Left renal cortex interstitium (tissue), 4 donors: ENCODE data around the gene LORICRIN. TPM values are rescaled to one million over a fixed set of nuclear protein-coding genes. Genes with fewer than 3 reads are reported as not detected.
"Not testable (repeated sequence)": the region's sequence is repeated elsewhere in the genome, so short reads cannot be mapped to it uniquely, and the experiment has no call there.

Experiments
- DNase-seq, 4 donors: peaks; one replicate each; pipeline ENCODE4 v3.0.0-alpha.2; 2013; ENCODE audit warnings: low read depth in 4 of 4, low spot score in 2 of 4, missing footprints in 1 of 4
- polyA plus RNA-seq, 4 donors: library from polyadenylated mRNA; unstranded; fragments of 120-200 nt; gene quantifications; one replicate each; pipeline ENCODE4 v1.2.1, GENCODE V29; 2013; ENCODE audit not compliant: insufficient read length in 4 of 4

The LORICRIN gene, protein sequence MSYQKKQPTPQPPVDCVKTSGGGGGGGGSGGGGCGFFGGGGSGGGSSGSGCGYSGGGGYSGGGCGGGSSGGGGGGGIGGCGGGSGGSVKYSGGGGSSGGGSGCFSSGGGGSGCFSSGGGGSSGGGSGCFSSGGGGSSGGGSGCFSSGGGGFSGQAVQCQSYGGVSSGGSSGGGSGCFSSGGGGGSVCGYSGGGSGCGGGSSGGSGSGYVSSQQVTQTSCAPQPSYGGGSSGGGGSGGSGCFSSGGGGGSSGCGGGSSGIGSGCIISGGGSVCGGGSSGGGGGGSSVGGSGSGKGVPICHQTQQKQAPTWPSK
- polyA plus RNA-seq: not detected

DNA sequence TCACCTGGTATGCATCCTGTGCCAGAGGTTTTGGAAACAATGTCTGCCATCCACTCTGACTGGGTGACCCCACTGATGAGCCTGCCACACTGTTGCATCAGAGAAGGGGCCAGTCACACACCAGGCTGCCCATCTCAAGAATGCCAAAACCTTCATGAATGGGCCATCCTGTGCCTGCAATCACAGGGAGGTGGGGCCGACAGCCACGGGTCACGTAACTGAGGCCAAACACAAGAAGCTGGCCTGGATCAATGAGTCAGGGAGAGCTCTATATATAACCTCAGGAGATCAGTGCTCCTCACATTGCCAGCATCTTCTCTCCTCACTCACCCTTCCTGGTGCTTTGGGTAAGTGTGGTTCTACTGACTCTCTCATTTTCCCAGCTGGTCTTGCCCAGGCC, at the start of gene LORICRIN:
TSS of gene LORICRIN (plus strand) at position 301 of the 400 bp plus-strand sequence. CDS start 1,263 bp downstream, outside the sequence.
- no peak for DNase-seq

DNA sequence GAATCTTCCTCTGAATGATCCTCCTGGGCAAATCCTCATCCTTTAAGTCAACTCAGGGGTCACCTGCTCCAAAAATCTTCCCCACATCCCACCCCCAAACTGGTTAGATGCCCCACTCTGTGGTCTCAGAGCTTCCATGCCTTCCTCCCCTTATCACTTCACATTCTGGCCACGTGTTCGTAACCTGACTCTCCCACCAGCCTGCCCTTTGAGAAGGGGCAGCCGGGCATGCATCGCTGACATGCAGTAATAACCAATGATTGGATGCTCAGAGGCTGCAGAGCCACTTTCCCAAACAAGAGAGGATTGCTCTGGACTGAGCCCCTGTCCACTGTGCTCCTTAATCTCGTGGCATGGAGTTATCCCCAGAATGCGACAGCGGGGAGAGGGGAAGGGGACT, 49.3 kb upstream of the LORICRIN start:
- no peak for DNase-seq

DNA sequence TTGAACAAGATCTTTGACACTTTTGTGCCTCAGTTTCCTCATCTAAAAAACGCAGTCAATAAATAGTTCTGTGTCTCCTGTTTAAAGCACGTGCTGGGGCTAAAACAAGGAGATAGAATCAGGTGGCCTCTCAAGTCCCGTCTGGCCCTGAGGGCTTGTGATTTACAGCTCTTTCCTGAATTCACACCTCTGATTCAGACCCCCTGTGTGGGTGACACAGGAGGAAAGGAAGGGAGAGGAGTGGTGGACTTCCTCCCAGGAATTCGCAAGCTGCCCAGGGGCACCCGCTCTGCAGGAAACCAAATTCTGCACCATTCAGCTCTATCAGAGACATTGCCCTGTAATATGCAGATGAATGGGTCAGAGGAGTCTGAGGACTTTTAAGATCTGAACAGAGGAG, 47.3 kb upstream of the LORICRIN start:
- no peak for DNase-seq

DNA sequence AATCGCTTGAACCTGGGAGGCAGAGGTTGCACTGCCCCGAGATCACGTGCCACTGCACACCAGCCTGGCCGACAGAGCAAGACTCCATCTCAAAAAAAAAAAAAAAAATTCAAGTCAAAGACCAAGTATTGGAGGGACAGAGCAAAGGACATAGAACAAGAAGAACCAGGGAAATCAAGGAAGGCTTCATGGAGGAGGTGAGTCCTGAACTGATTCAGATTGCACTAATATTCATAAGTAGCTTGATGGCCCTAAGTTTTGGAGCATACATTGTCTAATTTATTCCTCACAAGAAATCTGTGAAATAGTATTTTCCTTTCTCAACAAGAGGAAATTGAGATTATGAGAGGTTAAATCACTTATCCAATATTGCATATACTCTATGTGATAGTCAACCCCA, 46.0 kb upstream of the LORICRIN start:
- DNase-seq: no peak

DNA sequence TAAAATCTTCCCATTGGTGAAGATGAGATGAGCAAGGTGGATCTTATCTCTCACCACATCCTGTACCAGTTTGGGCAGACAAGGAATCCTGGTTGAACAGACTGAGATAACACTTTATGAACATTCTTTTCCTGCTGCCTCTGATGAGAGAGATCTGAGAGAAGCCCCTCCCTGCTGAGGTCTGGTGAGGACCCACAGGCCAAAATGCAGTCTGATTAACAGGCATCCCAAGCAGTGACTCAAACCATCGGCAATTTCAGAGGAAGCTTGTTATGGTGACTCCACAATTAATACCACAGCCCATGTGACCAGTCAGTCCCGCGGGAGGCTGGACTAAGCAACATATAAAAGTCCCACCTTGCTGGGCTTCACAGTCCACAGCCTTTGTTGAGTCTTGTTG, 42.3 kb upstream of the LORICRIN start, which contains the start of gene PRR9:
TSS of gene PRR9 (plus strand) at position 373 of the 400 bp plus-strand sequence. CDS start 561 bp downstream, outside the sequence.
- no peak for DNase-seq

DNA sequence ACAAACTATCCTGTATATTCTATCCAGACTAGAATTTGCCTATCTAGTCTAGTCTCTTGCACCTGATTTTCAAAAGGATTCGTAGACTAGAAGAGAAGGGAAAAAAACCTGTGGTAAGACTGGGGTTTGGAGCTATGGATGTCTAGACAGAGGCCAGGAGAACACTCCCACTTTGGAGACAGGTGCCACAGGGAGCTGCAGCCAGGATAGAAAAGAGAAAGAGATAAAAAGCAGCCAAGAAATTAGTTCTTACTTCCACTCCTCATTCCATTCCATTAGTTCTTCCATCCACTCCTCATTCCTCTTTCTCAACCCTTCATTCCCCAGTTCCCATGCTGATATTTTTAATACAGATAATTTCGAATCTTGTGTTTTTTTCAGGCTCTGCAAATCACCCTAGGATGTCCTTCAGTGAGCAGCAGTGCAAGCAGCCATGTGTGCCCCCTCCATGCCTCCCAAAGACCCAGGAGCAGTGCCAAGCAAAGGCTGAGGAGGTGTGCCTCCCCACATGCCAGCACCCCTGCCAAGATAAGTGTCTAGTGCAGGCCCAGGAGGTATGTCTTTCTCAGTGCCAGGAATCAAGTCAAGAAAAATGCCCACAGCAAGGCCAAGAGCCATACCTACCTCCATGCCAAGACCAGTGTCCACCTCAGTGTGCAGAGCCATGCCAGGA, 41.6 kb upstream of the LORICRIN start:
- no peak for DNase-seq

DNA sequence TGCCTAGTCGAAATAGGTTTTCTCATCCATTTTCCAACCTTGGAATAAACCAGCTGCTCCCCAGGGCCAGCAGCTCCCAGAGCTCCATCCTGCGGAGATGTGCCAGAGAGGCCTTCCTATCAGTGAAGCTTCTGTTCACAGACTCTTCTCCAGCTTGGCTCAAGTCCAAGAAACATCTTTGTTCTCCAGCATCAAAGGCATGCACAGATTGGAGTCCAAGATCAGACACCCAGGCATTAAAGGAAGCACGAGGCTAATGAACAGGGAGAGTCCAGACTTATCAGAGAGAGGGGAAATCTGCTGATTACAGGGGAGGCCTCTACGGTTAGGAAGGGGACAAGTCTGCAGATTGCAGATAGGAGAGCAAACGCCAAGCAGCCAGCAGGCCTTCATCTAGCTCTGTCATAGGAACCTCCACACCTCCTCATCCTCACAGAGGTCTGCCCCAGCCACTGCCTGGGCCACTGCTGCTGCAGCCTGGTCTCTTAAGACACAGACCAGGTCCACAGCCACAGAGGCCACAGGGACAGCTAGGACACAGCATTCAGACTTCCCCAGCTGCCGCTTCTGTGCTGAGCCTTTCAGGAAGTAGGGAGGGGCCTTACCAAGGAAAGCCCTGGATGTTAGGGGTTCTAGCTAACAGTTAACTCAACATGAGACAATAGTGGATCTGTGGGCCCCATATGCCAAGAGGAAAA, 38.7 kb upstream of the LORICRIN start:
- DNase-seq: no peak

DNA sequence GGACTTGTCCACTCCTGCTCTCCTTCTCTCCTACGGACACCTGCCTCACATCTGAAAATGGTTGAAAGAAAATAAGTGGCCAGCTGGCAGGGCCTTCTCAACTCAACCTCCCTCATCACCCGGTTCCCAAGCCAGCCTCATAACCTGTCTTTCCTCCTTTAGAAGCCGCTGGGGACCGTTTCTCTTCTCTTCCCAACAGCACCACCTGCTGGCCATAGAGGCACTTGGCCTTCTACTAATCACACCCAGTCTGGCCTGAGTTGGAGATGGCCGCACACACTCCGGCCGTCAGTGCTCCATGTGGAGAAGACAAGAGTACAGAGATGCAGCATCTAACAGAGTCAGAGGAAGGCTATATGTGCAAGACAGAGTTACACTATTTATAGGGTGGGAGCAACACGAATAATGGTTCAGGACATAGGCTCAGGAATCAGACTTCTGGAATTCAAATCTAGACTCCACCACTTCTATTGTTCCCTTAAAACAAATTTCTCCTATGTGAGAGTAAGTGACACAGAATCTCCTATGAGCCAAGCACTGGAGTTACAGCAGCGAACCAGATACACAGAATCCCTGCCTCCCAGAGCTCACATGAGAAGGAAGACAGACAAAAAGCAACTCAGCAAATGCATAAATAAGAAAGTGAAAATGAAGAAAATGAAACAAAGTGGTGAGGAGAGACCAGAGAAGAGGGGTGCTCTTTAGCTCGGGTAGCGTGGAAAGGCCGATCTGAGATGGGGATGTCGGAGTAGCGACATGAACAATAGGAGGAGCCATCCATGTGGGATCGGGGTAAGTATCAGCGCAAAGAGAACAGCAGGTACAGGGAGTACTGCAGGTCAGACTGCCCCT, 36.2 kb upstream of the LORICRIN start:
- DNase-seq: not testable (repeated sequence)

DNA sequence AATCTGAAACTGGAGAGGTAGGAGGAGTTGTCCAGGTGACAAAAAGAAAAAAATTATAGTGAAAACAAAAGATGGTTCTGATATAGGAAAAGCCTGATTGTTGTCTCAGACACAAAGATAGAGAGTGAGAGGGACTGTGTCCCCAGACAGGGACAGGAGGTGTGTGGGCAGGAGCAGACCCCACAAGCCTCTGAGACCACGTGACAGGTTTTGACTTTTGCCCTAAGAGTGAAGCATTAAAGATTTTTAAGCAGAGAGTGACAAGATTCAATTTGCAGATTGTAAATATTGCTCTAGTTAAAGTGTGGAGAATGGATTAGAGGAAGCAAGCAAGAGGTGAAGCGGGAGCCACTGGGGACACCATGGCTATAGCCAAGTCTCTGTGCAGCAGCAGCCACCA, 31.7 kb upstream of the LORICRIN start:
- no peak for DNase-seq

DNA sequence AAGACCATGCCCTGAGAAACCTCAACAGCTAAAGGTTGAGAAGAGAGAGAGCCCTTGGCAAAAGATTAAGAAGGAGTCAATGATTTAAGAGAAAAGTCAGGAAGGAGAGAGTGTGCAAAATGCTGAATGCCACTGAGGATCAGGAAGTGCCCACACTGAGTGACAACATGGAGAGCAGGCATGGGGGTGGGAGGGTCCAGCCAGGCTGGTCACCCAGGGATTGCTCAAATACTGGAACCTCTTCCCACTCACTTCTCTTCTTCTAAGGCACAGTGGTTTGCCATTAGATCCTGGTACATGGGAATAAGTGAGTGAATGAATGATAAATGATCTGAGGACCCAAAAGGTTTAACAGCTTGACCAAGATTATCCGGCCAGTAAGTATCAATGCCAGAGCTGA, 31.0 kb upstream of the LORICRIN start:
- DNase-seq: no peak

DNA sequence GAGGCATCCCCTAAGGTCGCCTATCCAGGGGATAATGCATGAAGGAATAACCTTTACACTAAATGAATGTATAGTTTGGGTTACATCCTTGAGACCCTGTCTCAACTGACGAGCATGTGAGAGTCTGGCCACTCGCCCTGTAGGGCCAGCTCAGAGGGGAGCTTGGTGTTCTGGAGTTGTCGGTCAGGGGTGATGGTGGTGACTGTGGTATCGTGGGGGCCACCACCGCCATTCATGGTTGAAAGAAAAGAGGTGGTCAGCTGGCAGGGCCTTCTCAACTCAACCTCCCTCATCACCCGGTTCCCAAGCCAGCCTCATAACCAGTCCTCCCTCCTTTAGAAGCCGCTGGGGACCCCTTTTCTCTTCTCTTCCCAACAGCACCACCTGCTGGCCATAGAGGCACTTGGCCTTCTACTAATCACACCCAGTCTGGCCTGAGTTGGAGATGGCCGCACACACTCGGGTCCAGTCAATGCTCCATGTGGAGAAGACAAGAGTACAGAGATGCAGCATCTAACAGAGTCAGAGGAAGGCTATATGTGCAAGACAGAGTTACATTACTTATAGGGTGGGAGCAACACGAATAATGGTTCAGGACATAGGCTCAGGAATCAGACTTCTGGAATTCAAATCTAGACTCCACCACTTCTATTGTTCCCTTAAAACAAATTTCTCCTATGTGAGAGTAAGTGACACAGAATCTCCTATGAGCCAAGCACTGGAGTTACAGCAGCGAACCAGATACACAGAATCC, 30.2 kb upstream of the LORICRIN start:
- DNase-seq: not testable (repeated sequence)

DNA sequence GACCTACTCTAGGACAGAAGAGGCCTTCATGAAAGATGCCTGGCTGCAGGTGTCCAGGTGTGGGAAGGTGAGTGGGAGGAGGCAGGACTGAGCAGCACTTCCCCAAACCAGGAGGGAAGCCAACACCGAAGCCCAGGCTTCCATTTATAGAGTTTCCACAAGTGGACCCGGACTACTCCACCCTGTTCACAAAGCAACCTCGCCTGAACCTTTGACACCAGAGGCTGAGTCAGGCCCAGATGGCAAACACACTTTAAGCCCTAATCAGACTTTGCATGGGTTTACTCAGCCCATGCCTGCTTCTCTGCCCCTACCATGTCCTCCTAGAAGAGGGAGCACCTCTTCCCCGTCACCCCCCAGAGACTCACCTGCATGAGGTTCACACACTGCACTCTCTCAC, 28.1 kb upstream of the LORICRIN start:
- no peak for DNase-seq

DNA sequence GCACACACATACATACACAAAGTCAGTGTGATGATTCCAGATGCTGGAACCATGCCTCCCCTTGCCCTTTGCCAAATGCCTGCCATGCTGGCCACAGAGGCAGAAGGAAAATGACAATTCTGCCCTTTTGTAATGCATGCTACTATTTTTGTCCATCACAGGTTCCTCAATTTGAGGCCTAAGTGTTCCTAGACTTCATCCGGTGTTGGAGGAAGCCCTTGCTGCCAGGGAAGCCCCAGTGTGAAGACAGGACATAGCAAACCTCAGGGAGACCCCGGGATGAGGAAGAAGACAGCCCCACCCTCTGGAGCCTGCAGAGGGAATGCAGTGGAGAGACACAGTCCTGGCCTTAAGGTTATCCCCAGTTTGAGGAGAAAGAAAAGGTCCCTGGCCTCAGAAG, 27.7 kb upstream of the LORICRIN start:
- no peak for DNase-seq

DNA sequence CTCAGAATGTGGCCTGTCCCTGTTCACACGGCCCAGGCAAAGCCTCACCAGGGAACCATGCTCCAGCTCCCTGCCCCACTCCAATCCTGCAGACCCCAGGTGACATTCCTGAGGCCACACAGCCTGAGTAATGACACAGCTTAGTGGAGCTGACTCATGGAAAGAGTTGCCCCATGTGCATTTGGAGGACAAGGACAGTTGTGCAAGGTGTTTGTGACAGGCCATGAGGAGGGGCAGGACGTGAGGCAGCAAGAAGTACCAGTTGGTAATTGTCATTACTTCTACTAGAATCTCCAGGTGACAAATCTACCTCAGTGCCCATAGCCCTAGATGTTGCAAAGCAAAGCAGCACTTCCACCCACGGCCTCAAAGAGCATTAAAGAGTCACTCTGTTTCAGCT, 26.9 kb upstream of the LORICRIN start:
- no peak for DNase-seq

DNA sequence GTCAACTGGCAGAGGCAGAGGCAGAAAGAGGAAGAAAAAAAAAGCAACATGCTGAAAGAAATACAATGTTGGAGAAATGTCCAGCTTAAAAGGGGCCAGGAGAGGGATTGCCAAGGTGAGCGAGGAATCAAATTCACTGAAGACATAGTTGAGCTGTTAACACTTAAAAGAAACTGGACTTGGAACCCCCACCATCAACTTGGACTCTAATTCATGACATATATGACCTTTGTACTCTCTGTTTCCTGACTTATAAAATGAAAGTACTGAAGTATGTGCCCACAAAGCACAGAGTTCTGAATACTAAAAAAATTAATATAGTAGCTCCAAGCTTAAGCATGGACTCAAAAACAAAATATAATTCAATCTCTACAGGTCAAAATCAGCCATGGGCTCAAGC, 26.0 kb upstream of the LORICRIN start:
- DNase-seq: no peak

DNA sequence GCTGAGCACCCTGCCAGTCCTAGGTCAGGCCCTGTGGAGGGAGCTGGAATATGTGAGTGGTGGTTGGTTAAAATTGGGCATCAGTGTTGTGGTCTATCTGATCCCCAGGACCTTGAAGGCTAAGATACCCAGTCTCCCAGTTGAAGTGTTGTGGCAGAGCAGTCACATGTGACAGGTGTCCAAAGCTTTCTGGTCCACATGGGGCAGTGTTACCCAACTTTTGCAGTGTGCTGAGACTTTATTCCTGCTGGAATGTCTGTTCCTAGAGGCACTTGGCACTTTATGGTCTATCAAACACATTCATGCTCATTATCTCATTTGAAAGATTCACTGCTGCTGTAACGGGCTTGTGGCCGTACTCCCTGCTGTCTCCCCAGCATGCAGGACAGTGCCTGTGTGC, 21.0 kb upstream of the LORICRIN start:
- no peak for DNase-seq

DNA sequence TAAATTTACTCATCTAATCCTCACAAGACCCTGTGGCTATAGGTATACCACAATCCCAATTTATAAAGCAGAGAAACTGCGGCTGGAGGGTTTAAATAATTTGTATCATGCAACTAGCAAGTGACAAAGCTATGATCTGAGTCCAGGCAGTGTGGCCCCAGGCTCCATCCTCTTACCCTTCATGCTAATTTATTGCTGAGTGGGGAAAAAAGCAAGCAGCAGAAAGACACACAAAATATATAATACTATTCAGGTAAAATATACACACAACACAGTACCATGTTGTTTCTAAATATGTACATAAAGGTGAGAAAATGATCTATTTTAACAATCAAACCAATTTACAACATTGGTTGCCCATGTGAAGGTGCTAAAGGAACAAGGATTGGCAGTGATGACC, 17.3 kb upstream of the LORICRIN start:
- DNase-seq: no peak

DNA sequence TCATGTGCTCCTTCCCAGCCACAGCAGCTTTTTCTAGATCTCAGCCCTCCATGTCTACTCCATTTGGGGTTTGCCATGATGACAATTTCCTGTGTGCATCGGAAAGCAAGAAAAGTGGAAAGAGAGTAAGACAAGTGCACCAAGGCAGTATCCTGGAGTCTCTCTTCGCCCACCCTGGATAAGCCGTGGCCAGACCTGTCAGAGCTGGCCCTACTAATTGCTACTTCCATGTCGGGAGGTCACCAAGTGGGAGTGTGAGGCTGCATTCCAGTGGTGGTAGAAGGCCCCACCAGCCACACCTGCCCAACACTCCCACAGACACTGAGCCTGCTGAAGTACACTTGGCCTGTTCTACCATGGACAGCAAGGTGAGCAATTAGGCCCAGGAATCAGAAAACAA, 14.0 kb upstream of the LORICRIN start:
- no peak for DNase-seq

DNA sequence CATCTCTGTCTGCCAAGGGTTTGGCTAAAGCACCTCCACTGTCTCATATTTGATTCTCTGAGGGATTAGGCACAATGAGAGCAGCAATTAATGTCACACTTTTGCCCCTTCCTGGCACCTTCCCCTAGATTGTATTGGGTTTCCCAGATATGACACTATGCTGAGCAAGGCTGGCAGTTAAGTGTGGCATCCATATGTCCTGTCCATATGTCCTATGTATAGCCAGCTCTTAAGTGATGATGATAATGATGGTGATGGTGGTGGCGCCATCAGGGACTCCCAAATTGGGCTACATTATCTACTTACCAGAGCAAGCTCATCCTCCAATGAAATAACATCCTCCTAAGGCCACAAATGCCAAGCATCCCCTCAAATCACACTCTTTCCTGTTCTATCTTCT, 13.5 kb upstream of the LORICRIN start:
- no peak for DNase-seq

DNA sequence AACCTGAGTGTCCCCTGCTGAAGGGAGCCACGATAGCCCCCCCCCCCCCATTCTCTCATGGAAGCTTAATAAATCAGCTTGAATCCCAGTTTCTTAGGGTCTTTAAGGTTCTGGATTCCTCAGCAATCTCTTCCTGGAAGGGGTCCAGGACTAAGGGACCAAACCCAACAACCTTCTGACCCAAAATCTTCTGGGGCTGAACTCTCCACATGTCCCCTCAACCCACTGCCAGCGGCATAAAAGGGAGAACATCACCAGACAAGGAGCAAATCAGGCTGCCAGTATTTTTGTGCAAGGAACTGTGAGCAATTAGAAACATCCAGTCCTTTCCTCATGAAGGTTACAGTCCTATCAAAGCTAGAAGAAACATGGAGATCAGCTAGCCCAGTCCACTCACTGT, 12.7 kb upstream of the LORICRIN start:
- no peak for DNase-seq
